ENCODE results near the gene PILRA.

Gene PILRA

DNA sequence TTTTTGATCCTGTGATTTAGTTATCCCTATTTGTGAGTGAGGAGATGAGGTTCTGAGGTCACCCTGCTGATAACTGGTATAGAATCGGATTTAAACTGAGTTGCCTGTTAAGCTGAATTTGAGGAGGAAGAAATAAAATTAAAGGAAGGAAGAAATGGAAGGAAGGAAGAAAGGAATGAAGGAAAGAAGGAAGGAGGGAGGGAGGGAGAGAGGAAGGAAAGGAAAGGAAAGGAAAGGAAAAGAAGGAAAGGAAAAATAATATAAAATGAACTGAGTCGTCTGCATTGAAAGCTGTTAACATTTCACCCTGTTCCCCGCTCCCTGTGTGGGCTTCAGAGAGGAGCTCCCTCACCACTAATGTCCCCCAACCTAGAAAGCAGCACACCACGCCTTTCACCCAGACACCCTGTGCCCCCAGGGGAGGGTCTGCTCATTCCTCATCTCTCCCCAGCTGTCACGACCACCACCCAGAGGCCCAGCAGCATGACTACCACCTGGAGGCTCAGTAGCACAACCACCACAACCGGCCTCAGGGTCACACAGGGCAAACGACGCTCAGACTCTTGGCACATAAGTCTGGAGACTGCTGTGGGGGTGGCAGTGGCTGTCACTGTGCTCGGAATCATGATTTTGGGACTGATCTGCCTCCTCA is 16.3 kb downstream of the PILRA start:
- Histone ChIP-seq H3K9me3 (ENCODE audit: control insufficient read depth in 2 of 2, low read length in 2 of 2) (no peaks in the 10 kb centered on the region), H3K4me1 (ENCODE audit: control insufficient read depth in 2 of 2, insufficient read depth in 2 of 2, low read length in 2 of 2) (no peaks in the 10 kb centered on the region), H3K4me3 (ENCODE audit: low read length in 2 of 2) (no peak overlapping the region), H3K27ac (ENCODE audit: low read depth in 2 of 2, low read length in 2 of 2) (no peak overlapping the region), H3K27me3 (ENCODE audit: control insufficient read depth in 2 of 2, insufficient read depth in 2 of 2, low read length in 2 of 2) (no peaks in the 10 kb centered on the region), H3K9ac (ENCODE audit: low read depth in 1 of 2, low read length in 2 of 2) (no peak overlapping the region), H3K36me3 (ENCODE audit: control insufficient read depth in 2 of 2, insufficient read depth in 2 of 2, low read length in 2 of 2) (no peaks in the 10 kb centered on the region)

DNA sequence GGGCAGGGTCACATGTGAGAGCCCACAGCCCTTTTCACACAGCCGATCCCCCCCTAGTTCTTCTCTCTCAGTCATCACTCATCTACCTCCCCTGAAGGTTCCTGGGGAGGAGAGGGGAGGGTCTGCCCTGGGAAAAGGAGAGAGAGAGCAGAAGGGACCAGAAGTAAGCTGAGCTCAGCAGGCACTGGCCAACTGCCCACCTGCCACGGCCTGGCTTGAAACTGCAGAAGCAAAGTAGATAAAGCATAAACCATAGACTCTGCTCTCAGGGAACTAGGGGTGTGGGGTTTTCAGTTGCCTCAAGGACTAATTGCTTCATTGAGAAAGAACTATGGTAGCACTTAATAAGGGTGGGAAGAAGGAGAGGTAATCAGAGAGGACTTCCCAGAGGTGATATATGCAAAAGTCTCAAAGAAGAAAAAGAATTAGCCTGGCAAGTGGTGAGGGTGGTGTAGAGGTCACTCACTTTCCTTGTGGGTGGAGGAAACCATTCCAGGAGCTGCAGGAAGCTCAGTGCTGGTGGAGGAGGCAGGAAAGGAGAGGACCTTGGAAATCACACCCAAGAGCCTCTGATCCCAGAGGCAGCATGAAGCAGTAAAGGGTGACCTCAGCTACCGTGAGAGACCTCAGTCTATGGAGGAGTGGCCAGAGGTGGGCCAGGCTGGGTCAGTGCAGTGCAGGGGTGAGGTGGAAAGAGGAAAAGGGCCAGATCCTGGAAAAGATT is 17.2 kb downstream of the PILRA start:
- no peak overlapping the region for H3K27ac ChIP-seq (ENCODE audit: low read depth in 2 of 2, low read length in 2 of 2)
- no peaks in the 10 kb centered on the region for H3K27me3 ChIP-seq (ENCODE audit: control insufficient read depth in 2 of 2, insufficient read depth in 2 of 2, low read length in 2 of 2)
- no peaks in the 10 kb centered on the region for H3K9me3 ChIP-seq (ENCODE audit: control insufficient read depth in 2 of 2, low read length in 2 of 2)
- no peaks in the 10 kb centered on the region for H3K36me3 ChIP-seq (ENCODE audit: control insufficient read depth in 2 of 2, insufficient read depth in 2 of 2, low read length in 2 of 2)
- H3K4me1 ChIP-seq (ENCODE audit: control insufficient read depth in 2 of 2, insufficient read depth in 2 of 2, low read length in 2 of 2), result no peaks in the 10 kb centered on the region
- no peak overlapping the region for H3K9ac ChIP-seq (ENCODE audit: low read depth in 1 of 2, low read length in 2 of 2)
- no peak overlapping the region for H3K4me3 ChIP-seq (ENCODE audit: low read length in 2 of 2)

DNA sequence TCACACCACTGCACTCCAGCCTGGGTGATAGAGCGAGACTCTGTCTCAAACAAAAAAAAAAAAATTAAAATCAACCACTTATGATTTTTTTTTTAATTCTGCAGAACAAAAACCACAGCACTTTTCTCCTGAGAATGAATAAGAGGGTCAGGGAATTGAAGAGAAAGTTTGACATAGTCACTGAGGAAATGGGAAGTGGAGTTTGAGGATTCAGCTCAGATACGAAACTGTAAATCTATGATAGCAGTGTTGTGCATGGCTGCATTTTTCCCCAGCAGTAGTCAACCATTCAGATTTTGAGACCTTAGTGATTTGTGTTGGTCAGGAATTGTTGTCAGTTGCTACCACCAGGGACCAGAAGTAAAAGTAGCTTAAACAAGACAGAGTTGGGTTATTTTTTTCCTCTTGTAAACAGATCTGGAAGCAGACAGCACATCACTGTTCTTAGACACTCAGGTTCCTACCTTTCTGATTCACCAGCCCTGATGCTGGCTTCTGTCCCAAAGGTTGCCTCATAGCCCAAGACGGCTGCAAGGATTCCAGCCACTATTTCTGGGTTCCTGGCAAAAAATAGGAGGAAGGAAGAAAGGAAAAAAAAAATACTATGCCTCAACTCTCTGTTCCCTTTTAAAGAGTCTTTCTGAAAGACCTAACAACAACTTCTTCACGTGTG is 20.1 kb downstream of the PILRA start:
- H3K4me3 ChIP-seq (ENCODE audit: low read length in 2 of 2), result no peak overlapping the region
- no peaks in the 10 kb centered on the region for H3K27me3 ChIP-seq (ENCODE audit: control insufficient read depth in 2 of 2, insufficient read depth in 2 of 2, low read length in 2 of 2)
- no peak overlapping the region for H3K27ac ChIP-seq (ENCODE audit: low read depth in 2 of 2, low read length in 2 of 2)
- H3K9me3 ChIP-seq (ENCODE audit: control insufficient read depth in 2 of 2, low read length in 2 of 2), result no peaks in the 10 kb centered on the region
- H3K4me1 ChIP-seq (ENCODE audit: control insufficient read depth in 2 of 2, insufficient read depth in 2 of 2, low read length in 2 of 2), result peaks cover 0 to 3% of the 10 kb centered on the region in 2 donors
- H3K9ac ChIP-seq (ENCODE audit: low read depth in 1 of 2, low read length in 2 of 2), result no peak overlapping the region
- H3K36me3 ChIP-seq (ENCODE audit: control insufficient read depth in 2 of 2, insufficient read depth in 2 of 2, low read length in 2 of 2), result no peaks in the 10 kb centered on the region

DNA sequence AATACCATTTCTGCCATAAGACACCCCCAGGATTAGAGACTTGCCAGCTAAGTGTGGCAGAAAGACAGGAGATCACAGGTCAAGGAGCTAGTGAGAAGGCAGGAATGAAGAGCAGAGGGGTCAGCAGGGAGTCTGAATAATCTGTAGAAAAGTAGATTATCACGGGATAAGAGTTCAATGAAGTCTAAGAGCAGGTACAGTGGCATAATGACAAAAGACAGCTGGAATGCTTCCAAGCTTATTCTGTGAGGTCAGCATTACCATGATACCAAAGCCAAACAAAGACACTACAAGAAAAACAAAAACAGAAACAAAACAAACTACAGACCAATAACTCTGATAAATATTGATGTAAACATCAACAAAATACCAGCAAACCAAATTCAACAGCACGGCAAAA is 20.8 kb downstream of the PILRA start:
- no peaks in the 10 kb centered on the region for H3K9me3 ChIP-seq (ENCODE audit: control insufficient read depth in 2 of 2, low read length in 2 of 2)
- H3K4me3 ChIP-seq (ENCODE audit: low read length in 2 of 2), result no peak overlapping the region
- no peaks in the 10 kb centered on the region for H3K36me3 ChIP-seq (ENCODE audit: control insufficient read depth in 2 of 2, insufficient read depth in 2 of 2, low read length in 2 of 2)
- no peak overlapping the region for H3K27ac ChIP-seq (ENCODE audit: low read depth in 2 of 2, low read length in 2 of 2)
- H3K9ac ChIP-seq (ENCODE audit: low read depth in 1 of 2, low read length in 2 of 2), result no peak overlapping the region
- H3K4me1 ChIP-seq (ENCODE audit: control insufficient read depth in 2 of 2, insufficient read depth in 2 of 2, low read length in 2 of 2), result peaks cover 0 to 3% of the 10 kb centered on the region in 2 donors
- no peaks in the 10 kb centered on the region for H3K27me3 ChIP-seq (ENCODE audit: control insufficient read depth in 2 of 2, insufficient read depth in 2 of 2, low read length in 2 of 2)

- peaks cover 0 to 3% of the 10 kb centered on the region in 2 donors for H3K4me1 ChIP-seq (ENCODE audit: control insufficient read depth in 2 of 2, insufficient read depth in 2 of 2, low read length in 2 of 2)
These were observed 23.2 kb downstream of the PILRA start for GRCh38 chr7:100396421-100396982.

GRCh38 chr7:100397315-100398081 is 24.2 kb downstream of the PILRA start:
- no peaks in the 10 kb centered on the region for H3K27me3 ChIP-seq (ENCODE audit: control insufficient read depth in 2 of 2, insufficient read depth in 2 of 2, low read length in 2 of 2)
- no peak overlapping the region for H3K4me3 ChIP-seq (ENCODE audit: low read length in 2 of 2)
- H3K9me3 ChIP-seq (ENCODE audit: control insufficient read depth in 2 of 2, low read length in 2 of 2), result no peaks in the 10 kb centered on the region

More at GRCh38 chr7:100396421-100396982, 23.2 kb downstream of the PILRA start:
- Histone ChIP-seq H3K36me3 (ENCODE audit: control insufficient read depth in 2 of 2, insufficient read depth in 2 of 2, low read length in 2 of 2) (no peaks in the 10 kb centered on the region), H3K9me3 (ENCODE audit: control insufficient read depth in 2 of 2, low read length in 2 of 2) (no peaks in the 10 kb centered on the region), H3K27me3 (ENCODE audit: control insufficient read depth in 2 of 2, insufficient read depth in 2 of 2, low read length in 2 of 2) (no peaks in the 10 kb centered on the region), H3K27ac (ENCODE audit: low read depth in 2 of 2, low read length in 2 of 2) (peak overlapping the region in 1 of 2 donors; percentile 58), H3K4me3 (ENCODE audit: low read length in 2 of 2) (no peak overlapping the region), H3K9ac (ENCODE audit: low read depth in 1 of 2, low read length in 2 of 2) (no peak overlapping the region)

DNA sequence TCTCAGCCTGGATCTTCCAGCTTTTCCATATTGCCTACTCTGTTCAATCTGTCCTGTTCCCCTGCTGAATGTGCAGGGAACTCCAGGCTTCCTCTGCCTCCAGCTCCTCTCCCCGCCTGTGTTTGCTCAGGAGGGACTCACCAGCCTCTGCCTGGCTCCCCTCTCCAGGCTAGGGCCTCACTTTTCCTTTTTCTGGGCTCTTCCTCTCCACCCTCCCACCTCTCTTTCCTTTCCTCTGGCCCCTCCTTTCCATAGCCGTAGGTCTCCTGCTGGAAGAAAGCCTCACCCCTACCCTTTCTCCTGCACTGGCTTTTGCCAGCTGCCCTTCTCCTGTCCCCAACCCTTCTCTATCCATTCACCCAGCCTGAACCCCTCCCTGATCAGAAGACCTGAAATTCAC is 25.0 kb downstream of the PILRA start:
- H3K4me3 ChIP-seq (ENCODE audit: low read length in 2 of 2), result no peak overlapping the region
- H3K4me1 ChIP-seq (ENCODE audit: control insufficient read depth in 2 of 2, insufficient read depth in 2 of 2, low read length in 2 of 2), result peaks cover 0 to 3% of the 10 kb centered on the region in 2 donors
- H3K27me3 ChIP-seq (ENCODE audit: control insufficient read depth in 2 of 2, insufficient read depth in 2 of 2, low read length in 2 of 2), result no peaks in the 10 kb centered on the region
- H3K9ac ChIP-seq (ENCODE audit: low read depth in 1 of 2, low read length in 2 of 2), result no peak overlapping the region
- H3K36me3 ChIP-seq (ENCODE audit: control insufficient read depth in 2 of 2, insufficient read depth in 2 of 2, low read length in 2 of 2), result no peaks in the 10 kb centered on the region
- no peak overlapping the region for H3K27ac ChIP-seq (ENCODE audit: low read depth in 2 of 2, low read length in 2 of 2)
- no peaks in the 10 kb centered on the region for H3K9me3 ChIP-seq (ENCODE audit: control insufficient read depth in 2 of 2, low read length in 2 of 2)

More at GRCh38 chr7:100397315-100398081, 24.2 kb downstream of the PILRA start:
- Histone ChIP-seq H3K4me1 (ENCODE audit: control insufficient read depth in 2 of 2, insufficient read depth in 2 of 2, low read length in 2 of 2) (peaks cover 0 to 3% of the 10 kb centered on the region in 2 donors), H3K9ac (ENCODE audit: low read depth in 1 of 2, low read length in 2 of 2) (no peak overlapping the region), H3K27ac (ENCODE audit: low read depth in 2 of 2, low read length in 2 of 2) (peak overlapping the region in 1 of 2 donors; percentile 16), H3K36me3 (ENCODE audit: control insufficient read depth in 2 of 2, insufficient read depth in 2 of 2, low read length in 2 of 2) (no peaks in the 10 kb centered on the region)

DNA sequence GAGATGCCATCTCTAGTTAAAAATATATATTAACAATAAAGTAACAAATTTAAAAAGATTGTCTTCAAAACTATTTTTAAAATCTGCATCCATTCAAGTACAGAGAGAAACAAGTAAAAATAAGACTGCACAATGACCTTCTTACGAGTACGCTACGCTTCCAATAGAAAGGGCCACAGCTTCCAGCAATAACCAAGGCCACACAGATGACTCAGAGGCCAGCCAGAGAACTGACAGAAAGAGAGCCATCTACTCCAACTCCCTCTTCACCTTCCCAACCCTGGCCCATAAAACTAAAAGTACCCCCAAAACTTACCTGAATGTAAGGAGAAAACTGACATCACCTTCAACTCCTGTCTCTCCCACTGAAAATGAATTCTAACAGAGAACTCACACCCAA is 26.8 kb downstream of the PILRA start:
- Histone ChIP-seq H3K9ac (ENCODE audit: low read depth in 1 of 2, low read length in 2 of 2) (no peak overlapping the region), H3K27me3 (ENCODE audit: control insufficient read depth in 2 of 2, insufficient read depth in 2 of 2, low read length in 2 of 2) (no peaks in the 10 kb centered on the region), H3K36me3 (ENCODE audit: control insufficient read depth in 2 of 2, insufficient read depth in 2 of 2, low read length in 2 of 2) (no peaks in the 10 kb centered on the region), H3K9me3 (ENCODE audit: control insufficient read depth in 2 of 2, low read length in 2 of 2) (no peaks in the 10 kb centered on the region), H3K27ac (ENCODE audit: low read depth in 2 of 2, low read length in 2 of 2) (no peak overlapping the region), H3K4me1 (ENCODE audit: control insufficient read depth in 2 of 2, insufficient read depth in 2 of 2, low read length in 2 of 2) (peaks cover 0 to 3% of the 10 kb centered on the region in 2 donors), H3K4me3 (ENCODE audit: low read length in 2 of 2) (no peak overlapping the region)

DNA sequence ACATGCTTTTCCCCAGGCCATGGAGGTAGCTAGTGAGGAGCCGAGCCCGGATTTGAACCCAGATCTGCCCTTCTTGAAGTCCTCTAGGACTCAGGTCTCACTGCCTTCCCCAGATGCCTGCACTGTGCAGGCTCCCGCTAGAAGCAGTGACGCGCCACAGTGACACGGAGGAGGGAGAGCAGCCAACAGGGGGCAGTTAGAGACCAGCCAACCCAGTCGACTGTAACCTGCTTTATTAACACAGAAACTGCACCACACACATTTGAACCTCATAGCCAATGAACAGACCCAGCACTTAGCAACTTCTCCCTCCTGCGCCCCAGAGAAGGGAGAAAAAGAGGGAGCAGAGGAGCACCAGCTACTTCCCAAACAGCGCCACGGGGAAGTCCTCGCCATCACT is 27.4 kb downstream of the PILRA start:
- no peaks in the 10 kb centered on the region for H3K36me3 ChIP-seq (ENCODE audit: control insufficient read depth in 2 of 2, insufficient read depth in 2 of 2, low read length in 2 of 2)
- H3K9ac ChIP-seq (ENCODE audit: low read depth in 1 of 2, low read length in 2 of 2), result no peak overlapping the region
- no peaks in the 10 kb centered on the region for H3K9me3 ChIP-seq (ENCODE audit: control insufficient read depth in 2 of 2, low read length in 2 of 2)
- no peak overlapping the region for H3K4me3 ChIP-seq (ENCODE audit: low read length in 2 of 2)
- no peaks in the 10 kb centered on the region for H3K27me3 ChIP-seq (ENCODE audit: control insufficient read depth in 2 of 2, insufficient read depth in 2 of 2, low read length in 2 of 2)
- peaks cover 0 to 3% of the 10 kb centered on the region in 2 donors for H3K4me1 ChIP-seq (ENCODE audit: control insufficient read depth in 2 of 2, insufficient read depth in 2 of 2, low read length in 2 of 2)
- no peak overlapping the region for H3K27ac ChIP-seq (ENCODE audit: low read depth in 2 of 2, low read length in 2 of 2)
